Mesendoderm (in vitro differentiated cells): Measurements from ENCODE around the gene EYS.

ENCODE experiments used
- DNase-seq: peaks from one replicate; pipeline ENCODE4 v3.0.0; 2013
- H2AK5ac ChIP-seq: 2 replicates; pipeline ENCODE4 v1.6.1; 2013; ENCODE audit warnings: low read length, inconsistent platforms
- H2BK120ac ChIP-seq: 2 replicates; pipeline ENCODE4 v1.6.1; 2013; ENCODE audit warnings: low read depth, mild to moderate bottlenecking, low read length, moderate library complexity, mixed read lengths
- H2BK15ac ChIP-seq: replicated peaks from 2 replicates; pipeline ENCODE4 v1.6.1; 2013; ENCODE audit warnings: low read depth, mild to moderate bottlenecking, moderate library complexity
- H2BK5ac ChIP-seq: 2 replicates; pipeline ENCODE4 v1.6.1; 2013; ENCODE audit warnings: low read length, inconsistent platforms
- H3K18ac ChIP-seq: 2 replicates; pipeline ENCODE4 v1.6.1; 2013; ENCODE audit warnings: mild to moderate bottlenecking, low read length, mixed read lengths
- H3K23ac ChIP-seq: one replicate; pipeline ENCODE4 v1.6.1; 2013; ENCODE audit warnings: low read length
- H3K27ac ChIP-seq: 2 replicates; pipeline ENCODE4 v1.5.1; 2013; ENCODE audit warnings: low read depth, mild to moderate bottlenecking, inconsistent platforms, low read length, moderate library complexity
- H3K27me3 ChIP-seq: 2 replicates; pipeline ENCODE4 v1.6.1; 2013; ENCODE audit warnings: low read length, control low read depth, mild to moderate bottlenecking, inconsistent platforms; ENCODE audit not compliant: insufficient read depth, poor library complexity
- H3K36me3 ChIP-seq: 2 replicates; pipeline ENCODE4 v1.6.1; 2013; ENCODE audit warnings: low read length, inconsistent platforms; ENCODE audit not compliant: control insufficient read depth, insufficient read depth
- H3K4ac ChIP-seq: one replicate; pipeline ENCODE4 v1.6.1; 2013; ENCODE audit warnings: low read depth, mild to moderate bottlenecking, low read length, moderate library complexity
- H3K4me1 ChIP-seq: 2 replicates; pipeline ENCODE4 v1.6.1; 2013; ENCODE audit warnings: low read depth, low read length, inconsistent platforms; ENCODE audit not compliant: control insufficient read depth
- H3K4me2 ChIP-seq: 2 replicates; pipeline ENCODE4 v1.6.1; 2013; ENCODE audit warnings: low read length
- H3K4me3 ChIP-seq: 2 replicates; pipeline ENCODE4 v1.5.1; 2013; ENCODE audit warnings: mild to moderate bottlenecking, low read length
- H3K56ac ChIP-seq: one replicate; pipeline ENCODE4 v1.6.1; 2013; ENCODE audit warnings: low read length
- H3K79me1 ChIP-seq: 2 replicates; pipeline ENCODE4 v1.6.1; 2013; ENCODE audit warnings: low read length, inconsistent platforms
- H3K79me2 ChIP-seq: 2 replicates; pipeline ENCODE4 v1.6.1; 2013; ENCODE audit warnings: mild to moderate bottlenecking, low read length; ENCODE audit not compliant: control insufficient read depth, insufficient read depth
- H3K9ac ChIP-seq: 2 replicates; pipeline ENCODE4 v1.6.1; 2013; ENCODE audit warnings: low read length, inconsistent platforms
- H4K5ac ChIP-seq: one replicate; pipeline ENCODE4 v1.6.1; 2013; ENCODE audit warnings: low read length
- H4K8ac ChIP-seq: one replicate; pipeline ENCODE4 v1.6.1; 2013; ENCODE audit warnings: low read depth, mild to moderate bottlenecking, control low read depth, low read length, moderate library complexity
- WGBS: extraction: QIAGEN DNeasy Blood & Tissue Kit; methylation state at CpG from one replicate; pipeline ENCODE4 v1.1.7; 2013; ENCODE audit warnings: low lambda C conversion rate, missing lambda C conversion rate; ENCODE audit not compliant: insufficient coverage; ENCODE audit errors: extremely low coverage; 5-methylcytosine and 5-hydroxymethylcytosine counted together

EYS gene

DNA sequence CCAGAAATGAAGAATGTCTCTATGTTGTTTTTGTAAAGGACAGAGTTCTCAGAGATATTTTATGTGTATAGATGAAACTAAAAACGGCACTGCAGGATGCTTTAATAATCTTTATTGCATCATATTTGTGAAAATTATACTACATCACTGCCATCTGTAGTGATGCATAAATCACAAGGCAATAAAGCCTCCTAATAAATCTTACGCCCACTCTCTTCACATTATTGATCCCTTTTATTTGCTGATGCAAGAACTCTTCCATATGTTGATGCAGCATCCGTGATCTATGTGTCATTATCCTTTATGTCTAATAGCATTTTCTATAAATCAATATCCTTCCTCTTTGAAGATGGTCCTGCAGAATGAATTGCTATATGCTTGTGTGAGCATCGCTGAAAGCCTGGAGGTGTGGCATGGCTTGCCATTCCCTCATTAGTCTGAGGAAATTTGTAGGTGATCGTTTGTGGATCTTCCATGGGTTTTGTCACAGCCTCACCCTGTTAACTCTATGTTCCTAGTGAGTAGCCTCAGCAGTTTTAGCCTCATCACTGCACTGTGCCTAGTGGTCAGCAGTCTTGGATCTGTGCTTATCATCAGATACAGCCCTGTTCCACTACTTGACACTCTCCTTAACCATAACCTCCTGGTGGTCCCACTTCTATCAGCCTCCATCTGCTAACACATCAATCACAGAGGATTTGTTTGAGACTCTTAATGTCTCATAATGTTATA, 983.5 kb downstream of the EYS start:
- no peak for DNase-seq
- Histone ChIP-seq H3K79me2 (no peaks in the 10 kb centered on the region), H3K23ac (no peak overlapping the region), H3K56ac (no peak overlapping the region), H3K79me1 (no peaks in the 10 kb centered on the region), H3K18ac (no peak overlapping the region), H2BK120ac (no peak overlapping the region), H3K36me3 (no peaks in the 10 kb centered on the region), H2BK5ac (no peak overlapping the region), H3K27ac (no peak overlapping the region), H4K5ac (no peak overlapping the region), H4K8ac (no peak overlapping the region), H3K27me3 (no peaks in the 10 kb centered on the region), H3K4me2 (no peak overlapping the region), H2BK15ac (no peak overlapping the region), H3K4me1 (no peaks in the 10 kb centered on the region), H2AK5ac (no peak overlapping the region), H3K4ac (no peak overlapping the region), H3K9ac (no peak overlapping the region), H3K4me3 (no peak overlapping the region)
- WGBS = no CpG with 5 or more reads among the region's 5 CpGs

DNA sequence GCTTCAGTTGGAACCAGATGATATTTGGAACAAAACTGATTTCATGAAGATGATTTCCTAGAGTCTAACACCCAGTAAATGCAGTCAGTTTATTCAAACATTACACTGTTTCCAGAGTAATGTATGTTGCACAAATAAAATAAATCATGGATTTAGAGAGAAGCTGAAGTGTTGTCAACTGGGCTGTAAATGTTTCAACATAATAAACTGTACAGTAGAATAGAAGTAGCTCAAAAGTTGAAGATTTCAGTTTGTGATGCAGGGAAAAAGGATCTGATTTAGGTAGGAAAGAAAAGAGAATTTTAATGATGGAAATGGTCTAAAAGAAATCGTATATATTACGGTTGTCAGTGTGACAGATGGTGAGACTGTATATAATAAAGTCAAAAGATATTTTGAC, 985.2 kb downstream of the EYS start:
- no peak for DNase-seq
- Histone ChIP-seq H2BK5ac (no peak overlapping the region), H3K4me3 (no peak overlapping the region), H3K4me1 (no peaks in the 10 kb centered on the region), H2AK5ac (no peak overlapping the region), H3K18ac (no peak overlapping the region), H3K9ac (no peak overlapping the region), H3K36me3 (no peaks in the 10 kb centered on the region), H3K4ac (no peak overlapping the region), H2BK15ac (no peak overlapping the region), H3K56ac (no peak overlapping the region), H2BK120ac (no peak overlapping the region), H3K23ac (no peak overlapping the region), H3K27me3 (no peaks in the 10 kb centered on the region), H3K27ac (no peak overlapping the region), H4K8ac (no peak overlapping the region), H3K79me2 (no peaks in the 10 kb centered on the region), H4K5ac (no peak overlapping the region), H3K4me2 (no peak overlapping the region), H3K79me1 (no peaks in the 10 kb centered on the region)
- WGBS = 100% methylated on average over 2 of the region's 2 CpGs

DNA sequence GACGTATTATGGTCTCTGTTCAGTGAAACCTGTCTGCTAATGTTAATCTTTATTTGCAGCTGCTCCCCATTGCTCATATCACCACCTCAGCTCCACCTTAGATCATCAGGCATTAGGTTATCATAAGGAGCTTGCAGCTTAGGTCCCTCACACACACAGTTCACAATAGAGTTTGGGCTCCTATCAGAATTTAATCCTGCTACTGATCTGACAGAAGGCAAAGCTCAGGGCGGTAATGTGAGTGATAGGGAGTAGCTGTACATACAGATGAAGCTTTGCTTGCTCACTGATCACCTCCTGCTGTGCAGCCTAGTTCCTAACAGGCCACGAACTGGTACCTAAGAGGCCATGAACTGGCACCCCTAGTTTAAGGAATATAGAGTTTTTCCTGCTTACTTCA, 989.7 kb downstream of the EYS start:
- H2BK15ac ChIP-seq = no peak overlapping the region
- no peak overlapping the region for H4K5ac ChIP-seq
- no peak overlapping the region for H3K18ac ChIP-seq

GRCh38 chr6:64715624-64716023, 991.4 kb downstream of the EYS start:
- Histone ChIP-seq H3K56ac (no peak overlapping the region), H3K27ac (no peak overlapping the region), H3K4ac (no peak overlapping the region), H2AK5ac (no peak overlapping the region), H3K18ac (no peak overlapping the region), H3K9ac (no peak overlapping the region), H3K27me3 (no peaks in the 10 kb centered on the region), H3K4me1 (peaks cover 5% of the 10 kb centered on the region), H4K5ac (no peak overlapping the region), H3K4me2 (no peak overlapping the region), H3K79me2 (no peaks in the 10 kb centered on the region), H2BK120ac (no peak overlapping the region), H4K8ac (no peak overlapping the region), H3K36me3 (no peaks in the 10 kb centered on the region), H3K4me3 (no peak overlapping the region), H3K79me1 (no peaks in the 10 kb centered on the region), H2BK15ac (no peak overlapping the region), H2BK5ac (no peak overlapping the region), H3K23ac (no peak overlapping the region)
- DNase-seq = no peak
- no CpG with 5 or more reads among the region's 3 CpGs for WGBS

More for the DNA sequence above, 989.7 kb downstream of the EYS start:
- H4K8ac ChIP-seq = no peak overlapping the region
- H3K56ac ChIP-seq = no peak overlapping the region
- no peak overlapping the region for H3K4ac ChIP-seq
- H2BK120ac ChIP-seq = no peak overlapping the region
- H2AK5ac ChIP-seq = no peak overlapping the region
- H2BK5ac ChIP-seq = no peak overlapping the region
- peaks cover 5% of the 10 kb centered on the region for H3K4me1 ChIP-seq
- no peaks in the 10 kb centered on the region for H3K79me2 ChIP-seq
- H3K36me3 ChIP-seq = no peaks in the 10 kb centered on the region
- H3K9ac ChIP-seq = no peak overlapping the region
- no peak overlapping the region for H3K4me2 ChIP-seq
- no peak overlapping the region for H3K27ac ChIP-seq
- no peak overlapping the region for H3K23ac ChIP-seq
- no CpG with 5 or more reads among the region's 3 CpGs for WGBS
- H3K4me3 ChIP-seq = no peak overlapping the region
- H3K79me1 ChIP-seq = no peaks in the 10 kb centered on the region
- DNase-seq = peak; percentile 44
- no peaks in the 10 kb centered on the region for H3K27me3 ChIP-seq

DNA sequence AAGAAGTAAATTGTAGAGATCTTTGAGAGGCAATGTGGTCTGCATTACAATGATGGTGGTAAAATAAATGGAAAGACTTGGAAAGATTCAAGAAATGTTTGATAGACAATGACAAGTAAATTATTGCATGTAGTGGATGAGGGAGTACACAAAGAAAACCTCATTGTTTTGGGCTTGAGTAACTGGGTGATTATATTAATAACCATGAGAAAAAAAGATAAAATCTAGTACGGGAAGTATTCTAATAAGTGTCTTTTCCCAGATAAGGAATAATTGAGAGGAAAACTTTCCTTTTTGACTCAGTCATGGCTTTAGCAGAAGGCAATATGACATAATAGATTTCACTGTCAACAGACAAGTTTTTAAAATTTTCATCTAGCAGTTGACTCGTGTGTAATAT, 993.0 kb downstream of the EYS start:
- H2BK15ac ChIP-seq = no peak overlapping the region
- no peak overlapping the region for H3K56ac ChIP-seq
- peaks cover 5% of the 10 kb centered on the region for H3K4me1 ChIP-seq
- H3K79me2 ChIP-seq = no peaks in the 10 kb centered on the region
- H3K4ac ChIP-seq = no peak overlapping the region
- no peak overlapping the region for H2BK5ac ChIP-seq
- no peaks in the 10 kb centered on the region for H3K79me1 ChIP-seq
- H3K27ac ChIP-seq = no peak overlapping the region
- no peak overlapping the region for H2AK5ac ChIP-seq
- DNase-seq = no peak
- no peak overlapping the region for H3K4me3 ChIP-seq
- no peak overlapping the region for H4K5ac ChIP-seq
- H2BK120ac ChIP-seq = no peak overlapping the region
- no peak overlapping the region for H3K18ac ChIP-seq
- H3K36me3 ChIP-seq = no peaks in the 10 kb centered on the region
- no peak overlapping the region for H4K8ac ChIP-seq
- H3K27me3 ChIP-seq = no peaks in the 10 kb centered on the region
- no CpG with 5 or more reads among the region's 2 CpGs for WGBS
- H3K4me2 ChIP-seq = no peak overlapping the region
- H3K9ac ChIP-seq = no peak overlapping the region
- no peak overlapping the region for H3K23ac ChIP-seq

DNA sequence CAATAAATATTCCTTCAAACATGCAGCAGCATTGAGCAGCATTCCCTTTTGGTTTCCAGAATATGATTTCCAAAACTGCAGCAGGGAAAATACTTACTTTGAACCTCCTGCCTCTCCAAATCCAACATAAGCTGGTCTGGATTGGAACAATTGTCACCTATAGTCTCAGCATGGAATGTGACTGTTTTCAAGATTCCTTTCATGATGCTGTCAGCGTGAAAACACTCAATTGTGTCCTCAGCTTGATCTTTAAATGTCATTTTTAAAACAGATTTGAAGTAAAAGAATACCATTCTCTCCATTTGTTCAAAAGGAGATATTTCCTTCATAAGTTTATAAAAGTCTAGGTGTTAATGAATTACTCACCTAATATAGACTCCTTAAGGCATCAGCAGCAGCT, 993.9 kb downstream of the EYS start:
- Histone ChIP-seq H3K36me3 (no peaks in the 10 kb centered on the region), H3K23ac (no peak overlapping the region), H3K56ac (no peak overlapping the region), H3K9ac (no peak overlapping the region), H3K18ac (no peak overlapping the region), H4K5ac (no peak overlapping the region), H2AK5ac (no peak overlapping the region), H3K79me1 (no peaks in the 10 kb centered on the region), H3K4me3 (no peak overlapping the region), H2BK5ac (no peak overlapping the region), H3K4me1 (peaks cover 5% of the 10 kb centered on the region), H3K4me2 (no peak overlapping the region), H2BK120ac (no peak overlapping the region), H4K8ac (no peak overlapping the region), H3K27ac (no peak overlapping the region), H2BK15ac (no peak overlapping the region), H3K27me3 (no peaks in the 10 kb centered on the region), H3K4ac (no peak overlapping the region), H3K79me2 (no peaks in the 10 kb centered on the region)
- peak; percentile 78 for DNase-seq
- no CpG with 5 or more reads among the region's 1 CpG for WGBS
